GM15510 (cell line): ENCODE results near the gene SPATA9.

ENCODE experiments used
- POLR2A ChIP-seq: IDR thresholded peaks from 3 replicates; pipeline ENCODE4 v1.6.1; 2011; ENCODE audit warnings: borderline replicate concordance; ENCODE audit not compliant: insufficient read length; ENCODE audit errors: extremely low read depth

Gene SPATA9

DNA sequence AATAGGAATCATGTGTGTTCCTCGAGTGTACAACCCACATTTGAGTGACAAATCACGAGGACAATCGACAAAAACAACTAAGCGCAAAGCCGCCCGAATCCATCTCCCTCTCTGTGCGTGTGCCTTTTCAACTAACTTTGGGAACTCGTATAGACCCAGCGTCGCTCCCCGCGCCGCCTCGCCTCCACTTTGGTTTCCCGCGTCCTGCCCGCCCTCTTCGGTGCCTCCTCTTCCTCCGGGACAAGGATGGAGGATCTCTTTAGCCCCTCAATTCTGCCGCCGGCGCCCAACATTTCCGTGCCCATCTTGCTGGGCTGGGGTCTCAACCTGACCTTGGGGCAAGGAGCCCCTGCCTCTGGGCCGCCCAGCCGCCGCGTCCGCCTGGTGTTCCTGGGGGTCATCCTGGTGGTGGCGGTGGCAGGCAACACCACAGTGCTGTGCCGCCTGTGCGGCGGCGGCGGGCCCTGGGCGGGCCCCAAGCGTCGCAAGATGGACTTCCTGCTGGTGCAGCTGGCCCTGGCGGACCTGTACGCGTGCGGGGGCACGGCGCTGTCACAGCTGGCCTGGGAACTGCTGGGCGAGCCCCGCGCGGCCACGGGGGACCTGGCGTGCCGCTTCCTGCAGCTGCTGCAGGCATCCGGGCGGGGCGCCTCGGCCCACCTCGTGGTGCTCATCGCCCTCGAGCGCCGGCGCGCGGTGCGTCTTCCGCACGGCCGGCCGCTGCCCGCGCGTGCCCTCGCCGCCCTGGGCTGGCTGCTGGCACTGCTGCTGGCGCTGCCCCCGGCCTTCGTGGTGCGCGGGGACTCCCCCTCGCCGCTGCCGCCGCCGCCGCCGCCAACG, 62.5 kb downstream of the SPATA9 start, which contains the start of gene GPR150:
Gene GPR150 (plus strand): TSS at position 58 of the 840 bp plus-strand sequence. CDS start 189 bp downstream, at position 247.
- TF ChIP-seq POLR2A = peak; percentile 34

GRCh38 chr5:95619514-95620029, 63.2 kb downstream of the SPATA9 start:
- TF ChIP-seq POLR2A = no peak

DNA sequence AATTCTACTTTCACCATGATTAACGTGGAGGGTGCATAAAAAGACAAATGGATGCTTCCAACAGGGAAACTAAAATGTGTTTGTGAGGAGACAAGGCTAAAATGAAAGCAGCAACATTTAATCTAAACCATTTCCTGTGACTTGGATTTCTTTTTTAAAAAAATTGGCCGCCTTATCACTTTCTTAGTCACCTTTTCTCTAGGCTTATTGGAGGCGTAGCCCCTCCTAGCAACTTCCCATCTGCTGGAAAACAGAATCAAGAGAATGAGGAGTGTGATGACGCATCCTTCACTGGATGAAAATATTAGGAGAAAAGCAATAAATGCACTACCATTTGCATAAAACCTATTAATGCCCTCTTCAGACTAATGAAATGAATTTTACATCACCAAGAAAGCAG, 63.7 kb downstream of the SPATA9 start:
- TF ChIP-seq POLR2A = no peak

DNA sequence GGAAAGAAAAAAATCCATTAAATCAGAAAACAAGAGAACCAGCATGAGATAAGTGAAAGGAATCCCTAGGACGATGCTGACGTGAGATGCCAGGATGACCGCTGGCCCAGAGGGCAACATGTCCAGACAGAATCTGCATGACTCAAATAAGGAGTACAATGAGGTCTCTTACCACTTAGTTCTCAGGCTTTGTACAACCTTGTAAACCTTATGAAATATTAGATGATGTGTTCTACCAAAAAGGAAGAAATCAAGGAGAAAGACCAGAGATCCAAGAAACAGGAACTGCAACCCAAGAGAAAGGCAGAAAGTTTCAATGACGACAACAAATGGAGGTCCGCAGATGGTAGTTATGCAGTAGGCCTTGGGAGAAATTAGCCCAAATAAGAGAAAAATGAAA, 65.7 kb downstream of the SPATA9 start:
- no peak for TF ChIP-seq POLR2A

DNA sequence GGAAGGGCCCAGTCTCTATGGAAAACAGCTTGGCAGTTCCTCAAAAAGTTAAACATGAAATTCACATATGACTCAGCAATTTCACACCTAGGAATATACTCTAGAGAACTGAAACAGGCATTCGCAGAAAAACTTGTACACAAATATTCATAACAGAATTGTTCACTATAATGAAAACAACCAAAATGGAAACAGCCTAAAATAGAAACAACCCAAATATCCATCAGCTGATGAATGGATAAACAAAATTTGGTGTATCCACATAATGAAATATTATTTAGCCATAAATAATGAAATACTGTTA, 67.7 kb downstream of the SPATA9 start:
- no peak for TF ChIP-seq POLR2A

DNA sequence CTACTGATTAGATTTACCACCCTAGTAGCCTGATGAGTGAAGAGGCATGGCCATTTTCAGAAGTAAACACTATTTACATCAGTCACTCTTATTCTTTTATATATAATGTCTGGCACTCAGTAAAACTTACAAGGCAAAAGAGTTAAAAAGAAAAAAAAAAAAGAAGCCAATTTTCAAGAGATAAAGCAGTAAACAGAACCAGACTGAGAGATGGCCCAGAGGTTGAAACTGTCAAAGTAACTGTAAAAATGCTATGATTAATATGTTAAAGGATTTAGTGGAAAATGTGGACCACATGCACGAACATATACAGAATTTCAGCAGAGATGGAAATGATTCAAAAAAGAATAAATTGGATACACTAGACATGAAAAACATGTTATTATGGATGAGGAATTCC, 69.3 kb downstream of the SPATA9 start:
- no peak for TF ChIP-seq POLR2A

DNA sequence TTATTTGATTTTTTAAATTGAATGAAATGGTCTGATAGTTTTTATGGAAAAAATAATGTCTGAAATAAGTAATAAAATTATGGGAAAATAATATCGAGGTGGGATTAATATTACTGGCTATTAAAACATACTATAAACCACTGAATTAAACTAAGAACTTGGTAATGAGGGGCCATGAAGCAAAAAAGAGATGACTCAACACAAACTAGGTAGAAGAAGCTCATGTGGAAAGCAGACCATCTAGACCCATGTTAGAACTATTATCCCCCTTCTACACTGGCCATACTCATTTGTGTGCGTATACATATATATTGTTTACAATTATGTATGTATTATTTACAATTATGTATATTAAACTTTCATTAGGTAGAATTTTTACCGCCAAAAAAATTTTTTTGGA, 71.4 kb downstream of the SPATA9 start:
- TF ChIP-seq POLR2A = no peak

DNA sequence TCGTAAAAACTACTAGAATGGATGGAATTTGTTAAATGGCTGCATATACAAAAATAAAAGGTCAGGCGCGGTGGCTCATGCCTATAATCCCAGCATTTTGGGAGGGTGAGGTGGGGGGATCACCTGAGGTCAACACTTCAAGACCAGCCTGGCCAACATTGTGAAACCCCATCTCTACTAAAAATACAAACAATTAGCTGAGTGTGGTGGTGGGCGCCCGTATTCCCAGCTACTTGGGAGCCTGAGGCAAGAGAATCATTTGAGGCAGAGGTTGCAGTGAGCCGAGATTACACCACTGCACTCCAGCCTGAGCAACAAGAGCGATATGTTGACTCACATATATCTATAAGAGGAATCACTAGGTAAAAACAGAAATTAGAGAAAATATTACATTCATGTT, 72.2 kb downstream of the SPATA9 start:
- TF ChIP-seq POLR2A = no peak

- TF ChIP-seq POLR2A = no peak
Observed at GRCh38 chr5:95609711-95610110, 73.1 kb downstream of the SPATA9 start.
